Activated CD4-positive, alpha-beta T cell treated with anti-CD3 and anti-CD28 coated beads, Interleukin-2, amount 50 U/mL, for 1 hour (primary cell): ENCODE results near the gene YPEL2.
"Not testable (repeated sequence)": the region's sequence is repeated elsewhere in the genome, so short reads cannot be mapped to it uniquely, and the experiment has no call there.

ENCODE experiments used
- DNase-seq: peaks from one replicate; pipeline ENCODE4 v3.0.0-alpha.2; 2020

YPEL2 gene

DNA sequence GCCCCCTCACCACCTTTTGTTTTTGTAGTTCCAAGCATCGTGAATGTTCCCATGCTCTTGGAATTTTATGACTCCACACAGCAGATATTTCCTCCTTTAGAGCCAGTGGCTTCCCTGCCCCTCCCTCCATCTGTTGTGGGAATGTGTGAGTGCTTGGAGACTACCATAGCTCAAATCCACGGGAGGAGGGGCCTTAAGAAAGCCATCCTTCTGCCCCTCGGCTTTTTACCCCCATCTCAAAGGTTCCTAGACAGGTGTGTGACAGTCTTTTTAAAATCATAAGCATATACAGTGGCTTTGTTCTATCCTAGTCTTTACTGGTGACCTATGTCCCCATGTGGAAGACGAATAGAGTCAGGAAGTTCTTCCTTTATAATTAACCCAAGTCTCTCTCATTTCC, 47.2 kb downstream of the YPEL2 start:
- DNase-seq, result no peak

DNA sequence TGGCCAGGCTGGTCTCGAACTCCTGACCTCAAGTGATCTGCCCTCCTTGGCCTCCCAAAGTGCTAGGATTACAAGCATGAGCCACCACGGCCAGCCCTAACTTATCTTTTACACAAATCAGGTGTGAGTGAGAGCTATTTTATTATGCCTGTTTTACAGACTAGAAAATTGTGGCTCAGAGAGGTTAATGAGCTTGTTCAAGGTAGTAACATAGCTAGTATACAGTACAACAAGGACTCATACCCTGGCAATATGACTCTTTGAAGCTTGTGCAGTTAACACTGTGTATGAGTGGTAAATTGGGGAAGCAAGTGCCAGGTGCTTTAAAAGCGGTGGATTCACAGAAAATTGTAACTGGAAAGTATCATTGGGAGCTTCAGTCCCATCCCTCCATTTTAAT, 49.0 kb downstream of the YPEL2 start:
- DNase-seq, result no peak

DNA sequence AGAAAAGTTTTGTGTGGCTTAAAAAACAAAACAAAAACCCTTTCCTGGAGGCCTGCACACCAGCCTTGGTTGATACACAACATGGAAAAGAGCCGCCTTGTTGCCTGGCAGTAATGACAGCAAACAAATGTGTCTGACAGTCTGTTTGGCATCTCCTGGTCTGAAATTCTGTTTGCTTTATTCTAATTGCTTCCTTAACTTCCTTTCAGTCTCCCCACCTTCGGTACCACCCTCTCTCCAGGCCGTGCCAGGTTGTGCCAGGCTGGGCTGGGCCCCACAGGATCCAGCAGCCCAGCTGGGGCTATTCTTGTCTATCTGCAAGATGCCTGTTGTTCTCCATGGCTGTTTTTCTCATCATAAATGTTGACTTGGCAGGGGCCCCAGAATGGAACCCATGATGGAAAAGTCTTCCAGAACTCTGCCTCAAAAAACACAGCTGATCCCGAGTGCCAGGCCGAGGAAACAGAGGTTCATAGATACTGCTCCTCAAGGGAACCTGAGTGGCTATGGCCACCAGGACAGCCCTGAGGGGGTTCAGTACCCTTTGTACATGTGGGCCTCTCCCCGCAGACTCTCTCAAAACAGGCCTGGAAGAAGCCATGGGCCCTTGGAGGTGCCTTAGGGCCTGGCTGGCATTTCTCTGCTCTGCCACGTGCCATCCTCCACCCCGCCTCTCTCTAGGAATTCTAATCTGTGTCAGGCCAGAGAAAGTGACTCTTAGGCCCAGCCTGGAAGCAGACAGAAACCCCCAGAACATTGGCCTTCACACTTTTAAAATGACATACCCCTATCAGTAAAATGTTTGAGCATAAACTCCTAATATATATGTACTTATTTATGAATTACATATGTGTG, 50.5 kb downstream of the YPEL2 start:
- DNase-seq, result no peak

DNA sequence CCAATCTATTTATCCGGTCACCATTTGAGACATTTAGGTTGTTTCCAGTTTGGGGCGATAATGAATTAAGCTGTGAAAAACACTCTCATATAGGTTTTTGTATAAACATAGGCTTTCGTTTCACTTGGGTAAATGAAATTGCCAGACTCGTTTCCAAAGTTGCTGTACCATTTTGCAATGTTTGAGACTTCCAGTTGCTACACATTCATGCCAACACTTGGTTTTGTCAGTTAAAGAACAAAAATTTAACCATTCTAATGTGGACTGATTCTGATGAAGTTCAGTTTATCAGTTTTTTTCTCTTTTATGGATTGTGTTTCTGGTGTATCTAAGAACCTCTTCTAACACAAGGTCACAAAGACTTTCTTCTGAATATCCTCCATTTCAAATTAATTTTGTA, 52.4 kb downstream of the YPEL2 start:
- DNase-seq, result no peak

DNA sequence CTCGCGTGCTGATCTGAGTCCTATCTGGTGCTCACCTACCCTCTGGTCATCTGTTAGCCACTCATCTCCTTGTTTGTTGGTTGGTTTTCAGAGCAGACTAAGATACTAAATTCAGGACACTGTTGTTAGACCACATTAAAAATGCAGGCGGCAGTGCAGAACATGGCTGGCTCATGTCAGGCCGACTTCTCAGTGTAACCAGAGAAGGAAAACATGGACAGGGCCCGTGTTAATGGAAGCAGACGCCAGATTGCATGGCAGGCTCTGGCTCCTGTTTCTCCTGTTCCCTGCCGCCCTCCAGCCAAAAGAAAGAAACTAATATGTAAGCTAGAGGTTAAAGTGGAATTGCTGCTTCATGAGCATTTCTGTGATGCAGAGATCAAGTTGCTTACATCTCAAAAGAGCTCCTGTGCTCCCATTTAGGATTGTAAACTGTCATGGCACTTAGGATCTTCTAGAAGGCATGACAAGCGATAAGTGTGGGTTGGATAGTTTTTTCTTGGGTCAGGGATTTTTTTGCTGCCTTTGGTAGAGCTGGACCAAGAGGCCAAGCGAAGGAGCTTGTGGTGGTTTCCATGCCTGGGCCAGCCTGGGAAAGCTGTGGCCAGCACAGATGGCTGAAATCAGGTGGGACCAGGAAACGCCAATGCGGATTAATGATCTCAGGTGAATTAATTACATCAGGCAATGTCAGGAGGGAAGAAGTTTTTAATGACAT, 56.1 kb downstream of the YPEL2 start:
- no peak for DNase-seq

DNA sequence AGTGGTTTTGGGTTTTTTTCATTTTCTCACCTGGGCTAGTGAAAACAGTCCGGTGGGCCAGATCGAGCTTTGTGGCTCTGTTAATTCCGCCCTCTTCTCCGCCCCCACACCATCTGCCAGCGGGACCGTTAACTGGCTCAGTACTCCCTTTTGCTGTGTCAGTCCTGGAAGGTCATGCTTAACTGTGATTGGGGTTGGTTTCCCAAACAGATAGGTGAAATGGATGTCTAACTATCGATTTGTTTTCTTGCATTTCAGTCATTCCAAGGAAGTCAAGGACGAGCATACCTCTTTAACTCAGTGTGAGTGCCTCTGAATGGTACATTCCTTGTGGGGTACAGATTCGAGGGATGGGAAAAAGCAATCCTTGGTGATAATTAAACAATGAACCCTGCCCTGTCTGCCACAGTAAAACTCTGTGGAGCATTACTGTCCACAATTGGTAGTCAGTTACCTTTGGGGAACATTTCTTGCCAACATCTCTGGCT, 56.7 kb downstream of the YPEL2 start:
- no peak for DNase-seq

DNA sequence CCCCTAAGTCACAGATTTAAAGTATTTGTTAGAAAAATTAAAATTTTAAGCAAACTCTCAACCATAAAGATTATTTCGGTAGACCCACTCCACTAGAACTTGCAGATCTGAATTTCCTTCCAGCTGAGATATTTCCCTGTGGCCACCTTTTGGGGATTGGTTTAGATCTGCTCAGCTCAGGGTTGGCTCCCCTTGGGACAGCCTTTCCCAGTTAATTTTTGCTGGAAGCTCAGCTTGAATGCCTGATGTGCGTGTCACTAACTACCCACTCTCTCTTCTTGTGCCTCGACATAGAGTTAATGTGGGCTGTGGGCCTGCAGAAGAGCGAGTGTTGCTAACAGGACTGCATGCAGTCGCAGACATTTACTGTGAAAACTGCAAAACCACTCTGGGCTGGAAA, 57.6 kb downstream of the YPEL2 start:
- no peak for DNase-seq

DNA sequence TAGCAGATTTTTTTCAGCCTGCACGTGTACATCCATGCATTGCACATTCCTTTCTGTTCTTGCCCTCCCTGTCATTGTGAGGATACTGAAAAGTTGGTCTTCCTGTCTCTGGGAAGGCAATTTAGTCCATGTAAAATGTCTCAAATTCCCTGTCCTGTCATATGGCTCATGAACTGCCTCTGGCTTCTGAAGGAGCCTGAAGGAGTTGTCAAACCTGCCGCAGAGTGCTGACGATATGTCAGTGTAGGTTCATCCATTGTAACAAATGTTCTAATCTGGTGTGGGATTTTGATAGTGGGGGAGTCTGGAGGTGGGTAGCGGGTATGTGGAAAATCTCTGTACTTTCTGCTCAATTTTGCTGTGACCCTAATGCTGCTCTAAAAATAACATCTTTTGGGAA, 59.6 kb downstream of the YPEL2 start:
- no peak for DNase-seq

DNA sequence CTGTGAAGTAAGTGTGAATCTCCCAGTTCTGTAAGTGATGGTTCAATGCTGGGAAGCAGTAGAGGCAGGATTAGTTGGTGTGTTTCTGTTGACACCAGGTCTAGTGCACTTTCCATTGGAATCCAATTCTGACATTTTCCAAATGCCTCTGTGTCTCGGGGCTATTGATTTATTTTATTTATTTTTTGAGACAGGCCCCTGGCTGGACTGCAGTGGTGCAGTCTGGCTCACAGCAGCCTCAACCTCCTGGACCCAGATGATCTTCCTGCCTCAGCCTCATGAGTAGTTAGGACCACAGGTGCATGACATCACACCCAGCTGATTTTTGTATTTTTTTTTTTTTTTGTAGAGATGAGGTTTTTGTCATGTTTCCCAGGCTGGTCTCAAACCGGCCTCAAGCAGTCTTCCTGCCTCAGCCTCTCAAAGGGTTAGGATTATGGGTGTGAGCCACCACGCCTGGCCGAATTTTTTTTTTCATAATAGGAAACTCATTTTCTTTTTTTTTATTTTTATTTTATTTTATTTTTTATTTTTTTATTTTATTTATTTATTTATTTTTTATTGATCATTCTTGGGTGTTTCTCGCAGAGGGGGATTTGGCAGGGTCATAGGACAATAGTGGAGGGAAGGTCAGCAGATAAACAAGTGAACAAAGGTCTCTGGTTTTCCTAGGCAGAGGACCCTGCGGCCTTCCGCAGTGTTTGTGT, 61.7 kb downstream of the YPEL2 start:
- no peak for DNase-seq

DNA sequence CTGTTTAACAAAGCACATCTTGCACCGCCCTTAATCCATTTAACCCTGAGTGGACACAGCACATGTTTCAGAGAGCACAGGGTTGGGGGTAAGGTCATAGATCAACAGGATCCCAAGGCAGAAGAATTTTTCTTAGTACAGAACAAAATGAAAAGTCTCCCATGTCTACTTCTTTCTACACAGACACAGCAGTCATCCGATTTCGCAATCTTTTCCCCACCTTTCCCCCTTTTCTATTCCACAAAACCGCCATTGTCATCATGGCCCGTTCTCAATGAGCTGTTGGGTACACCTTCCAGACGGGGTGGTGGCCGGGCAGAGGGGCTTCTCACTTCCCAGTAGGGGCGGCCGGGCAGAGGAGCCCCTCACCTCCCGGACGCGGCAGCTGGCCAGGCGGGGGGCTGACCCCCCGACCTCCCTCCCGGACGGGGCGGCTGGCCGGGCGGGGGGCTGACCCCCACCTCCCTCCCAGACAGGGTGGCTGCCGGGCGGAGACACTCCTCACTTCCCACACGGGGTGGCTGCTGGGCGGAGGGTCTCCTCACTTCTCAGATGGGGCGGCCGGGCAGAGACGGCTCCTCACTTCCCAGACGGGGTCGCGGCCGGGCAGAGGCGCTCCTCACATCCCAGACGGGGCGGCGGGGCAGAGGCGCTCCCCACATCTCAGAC, 62.4 kb downstream of the YPEL2 start:
- not testable (repeated sequence) for DNase-seq

DNA sequence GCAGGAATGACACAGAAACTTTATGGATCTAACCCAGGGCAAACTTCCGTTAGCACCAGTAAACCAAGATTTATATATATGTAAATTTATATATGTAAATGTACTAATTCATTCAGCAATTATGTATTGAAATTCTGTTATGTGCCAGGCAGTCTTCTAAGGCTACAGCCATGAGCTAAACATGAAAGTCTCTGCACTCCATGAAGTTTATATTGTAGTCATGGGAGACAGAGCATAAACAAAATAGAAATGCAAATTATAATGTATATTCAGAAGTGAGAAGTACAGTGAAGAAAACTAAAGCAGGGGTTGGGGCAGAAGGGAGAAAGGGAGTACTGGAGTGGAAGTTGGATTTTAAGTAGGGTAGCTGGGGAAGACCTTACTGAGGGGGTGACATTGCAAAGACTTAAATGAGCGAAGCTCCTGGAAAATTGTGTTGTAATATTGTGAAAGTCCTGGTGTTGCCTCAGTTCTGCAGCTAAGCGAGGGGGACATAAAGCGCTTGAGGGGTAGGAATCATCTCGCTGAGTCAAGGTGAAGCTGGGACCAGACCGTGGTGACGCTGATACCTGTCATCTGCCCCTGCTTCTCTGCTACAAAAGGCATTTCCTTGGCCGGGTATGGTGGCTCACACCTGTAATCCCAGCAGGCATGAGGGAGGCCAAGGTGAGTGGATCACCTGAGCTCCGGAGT, 64.8 kb downstream of the YPEL2 start:
- DNase-seq, result no peak

DNA sequence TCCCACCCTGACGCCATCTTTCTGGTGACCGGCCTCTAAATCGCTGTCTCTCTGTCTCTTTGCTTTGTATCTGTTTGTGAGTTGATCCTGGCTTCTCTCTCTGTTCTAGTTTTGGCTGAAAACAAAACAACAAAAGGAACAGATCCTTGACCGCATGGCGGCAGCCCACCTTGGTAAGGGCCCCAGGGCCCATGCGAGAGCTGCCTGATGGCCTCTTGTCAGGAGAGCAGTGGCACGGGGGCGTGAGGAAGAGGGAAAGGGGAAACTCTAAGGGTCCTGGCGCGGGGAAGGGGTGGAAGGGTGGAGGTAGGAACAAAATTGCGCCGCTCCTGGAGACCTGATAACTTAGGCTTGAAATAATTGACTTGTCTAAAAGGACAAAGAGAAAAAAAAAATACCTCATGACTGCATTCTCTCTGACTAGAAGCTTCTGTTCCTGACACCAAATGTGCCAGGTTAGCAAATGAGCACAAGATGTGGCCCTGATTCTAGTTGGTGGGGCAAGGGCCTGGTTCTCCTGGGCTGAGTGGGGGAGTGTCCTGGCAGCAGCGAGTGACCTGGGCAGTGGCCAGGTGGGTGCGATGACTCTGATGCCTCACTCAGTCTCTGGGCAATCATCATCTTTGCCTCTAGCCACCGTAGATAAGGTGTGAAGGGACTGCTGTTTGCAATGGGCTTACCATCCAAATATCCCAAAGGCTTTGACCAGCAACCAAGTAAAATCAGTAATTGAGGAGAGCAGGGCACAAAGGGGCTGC, 66.0 kb downstream of the YPEL2 start:
- no peak for DNase-seq

DNA sequence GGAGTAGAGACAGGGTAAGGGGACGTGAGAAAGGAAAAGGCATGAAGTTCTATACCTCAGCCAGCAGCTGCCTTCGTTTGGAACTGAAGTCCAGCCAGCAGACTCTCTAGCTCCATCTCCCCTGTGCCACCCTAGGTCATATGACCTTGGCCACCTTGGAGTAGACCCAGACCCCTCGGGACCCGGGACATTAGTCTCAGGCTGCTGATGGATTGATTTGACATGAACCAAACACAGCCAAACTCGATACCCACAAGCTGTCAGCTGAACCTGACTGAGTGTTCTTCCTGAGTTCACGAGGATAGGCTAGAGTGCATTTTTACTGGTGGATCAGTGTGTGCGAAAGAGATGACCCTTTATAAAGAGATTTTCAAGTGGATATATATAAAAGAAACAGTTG, 68.5 kb downstream of the YPEL2 start:
- DNase-seq, result no peak

DNA sequence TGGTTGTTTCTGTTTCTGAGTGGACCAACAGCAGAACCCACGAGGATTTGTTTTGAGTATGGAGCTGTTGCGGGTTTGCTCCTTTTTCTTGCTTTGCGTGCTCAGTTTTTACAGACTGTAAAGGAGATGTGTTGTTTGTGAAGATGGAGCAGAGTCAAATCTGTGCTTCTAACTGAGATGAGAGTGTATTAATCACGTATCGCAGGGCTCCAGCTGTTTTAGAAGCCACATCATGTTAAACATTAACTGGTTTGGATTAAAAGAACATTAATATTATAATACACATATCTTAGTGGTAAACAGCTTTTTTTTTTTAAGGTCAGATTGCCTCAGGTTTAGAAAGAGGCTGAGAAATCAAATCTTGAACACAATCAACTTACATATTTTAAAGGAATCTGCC, 69.4 kb downstream of the YPEL2 start:
- no peak for DNase-seq

DNA sequence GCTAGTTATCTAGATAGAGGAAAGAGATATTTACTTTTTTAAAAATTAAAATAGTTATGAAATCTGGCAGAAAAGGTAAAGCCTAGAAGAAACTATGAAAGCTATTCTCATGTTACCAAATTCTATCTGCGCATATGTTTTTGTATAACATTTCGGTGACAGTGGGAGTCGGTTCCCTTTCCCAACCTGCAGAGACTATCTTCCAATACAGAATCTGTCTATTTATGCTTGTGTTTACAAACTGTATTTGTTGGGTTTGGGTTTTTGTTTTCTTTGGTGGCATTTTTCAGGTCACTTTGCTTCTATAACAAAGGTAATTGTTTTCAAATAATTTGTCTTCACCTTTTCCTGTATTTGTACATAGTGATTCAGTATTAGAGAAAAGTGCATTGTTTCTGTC, 69.8 kb downstream of the YPEL2 start:
- DNase-seq, result no peak

DNA sequence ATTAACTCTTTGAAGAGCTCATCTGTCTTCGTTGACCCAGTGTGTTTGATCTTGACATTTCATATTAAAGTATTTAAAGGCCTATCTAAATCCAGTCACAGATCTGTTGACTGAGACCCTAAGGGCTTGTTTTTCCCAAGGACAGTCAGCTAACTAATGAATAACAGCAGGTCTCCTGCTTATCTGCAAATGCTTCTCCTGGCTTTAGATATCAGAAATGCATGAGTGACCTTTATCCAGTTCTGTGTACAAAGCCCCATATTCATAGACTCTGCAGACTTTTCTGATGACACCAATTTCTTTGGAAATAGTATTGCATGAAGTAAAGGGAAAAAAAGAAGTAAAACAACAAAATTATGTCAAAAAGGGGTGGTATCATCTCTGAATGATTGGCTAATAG, 70.3 kb downstream of the YPEL2 start:
- no peak for DNase-seq

DNA sequence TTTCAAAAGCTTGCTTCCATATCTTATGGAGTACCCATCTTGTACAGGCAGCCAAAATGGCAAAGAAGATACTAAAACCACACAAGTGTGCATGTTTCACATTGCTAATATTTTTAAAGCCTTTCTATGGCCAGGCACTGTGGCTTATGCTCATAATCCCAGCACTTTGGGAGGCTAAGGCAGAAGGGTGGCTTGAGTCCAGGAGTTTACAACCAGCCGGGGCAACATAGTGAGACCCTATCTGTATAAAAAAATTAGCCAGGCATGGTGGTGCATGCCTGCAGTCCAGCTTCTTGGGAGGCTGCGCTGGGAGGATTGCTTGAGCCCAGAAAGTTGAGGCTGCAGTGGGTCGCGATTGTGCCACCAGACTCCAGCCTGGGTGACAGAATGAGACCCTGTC, 71.3 kb downstream of the YPEL2 start:
- no peak for DNase-seq

DNA sequence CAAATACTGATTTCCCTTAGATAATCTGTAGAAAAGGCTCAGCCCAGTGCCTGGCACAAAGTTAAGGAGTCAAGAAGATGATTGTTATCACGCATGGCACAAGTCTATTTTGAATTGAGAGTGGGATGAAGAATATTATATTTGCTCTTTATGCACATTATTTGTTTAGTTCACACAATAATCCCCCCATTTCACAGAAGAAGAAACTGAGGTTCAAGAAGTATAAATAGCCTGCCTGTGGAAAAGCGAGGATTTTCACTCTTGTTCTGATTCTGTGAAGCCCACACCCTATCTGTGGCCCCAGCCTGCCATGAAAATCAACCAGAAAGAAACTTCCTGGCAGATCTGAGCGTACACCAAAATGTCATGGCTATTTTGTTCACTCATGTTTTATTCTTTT, 73.0 kb downstream of the YPEL2 start:
- DNase-seq, result no peak

DNA sequence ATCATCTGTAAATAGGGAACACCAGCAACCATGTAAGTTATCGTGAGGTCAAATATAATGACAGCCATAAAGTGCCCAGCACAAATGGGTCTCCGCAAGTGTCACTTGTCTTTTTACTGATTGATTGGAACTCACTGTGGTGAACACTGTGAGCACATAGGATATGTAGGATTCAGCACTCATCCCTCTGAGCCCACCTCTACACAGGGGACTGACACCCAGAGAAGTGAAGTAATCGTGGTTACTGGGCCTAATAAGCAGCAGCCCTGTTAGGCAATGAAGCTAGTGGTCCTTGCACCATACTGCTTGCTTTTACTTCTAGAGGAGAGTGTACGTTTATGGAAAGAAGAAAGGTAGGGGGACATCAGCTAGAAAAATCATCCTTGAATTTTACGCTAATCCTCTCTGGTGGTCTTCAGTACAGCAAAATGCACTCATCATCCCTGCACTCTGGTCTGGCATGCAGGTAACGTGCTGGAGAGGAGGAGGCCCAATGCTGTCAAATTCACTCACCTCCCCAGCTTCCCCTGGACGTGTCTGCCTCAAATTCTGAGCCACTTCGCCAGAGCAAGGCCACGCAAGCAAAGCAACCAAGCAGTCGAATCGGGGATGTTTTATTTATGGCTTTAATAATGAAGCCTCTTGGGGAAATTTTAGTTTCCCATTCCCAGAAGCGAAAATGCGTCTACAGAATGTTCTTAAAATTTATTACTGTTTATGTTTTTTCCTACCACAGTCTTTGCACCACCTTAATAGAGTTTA, 74.7 kb downstream of the YPEL2 start:
- DNase-seq, result no peak

DNA sequence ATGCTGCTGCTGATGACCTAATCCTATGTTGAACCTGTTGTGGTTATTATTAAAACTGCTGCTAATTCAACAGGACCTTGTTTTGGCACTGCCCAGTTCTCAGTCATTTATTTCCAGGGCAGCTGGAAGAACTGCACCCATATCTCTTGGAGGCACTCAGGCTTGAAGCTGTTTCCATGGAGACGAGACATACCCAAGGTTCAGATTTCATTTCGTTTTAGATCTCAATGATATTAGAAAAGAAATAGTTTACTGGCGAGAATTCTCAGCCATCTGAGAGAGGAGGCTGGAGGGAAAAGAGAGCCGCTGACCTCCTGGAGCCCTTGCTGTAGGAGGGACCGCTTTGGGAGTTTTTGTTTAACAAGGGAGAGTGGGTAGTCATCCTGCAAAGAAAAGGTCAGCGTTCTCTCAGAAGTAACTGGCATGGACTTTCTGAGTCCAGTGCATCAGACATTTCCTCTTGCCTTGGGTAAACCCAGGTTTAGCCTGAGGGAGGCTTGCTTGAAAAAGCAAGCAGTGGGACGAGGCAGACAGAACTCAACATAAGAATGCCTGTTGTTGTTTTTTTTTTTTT, 75.4 kb downstream of the YPEL2 start:
- DNase-seq, result no peak
